Measurements from ENCODE around the gene SLC49A3. TPM values are rescaled to one million over a fixed set of nuclear protein-coding genes. Genes with fewer than 3 reads are reported as not detected.

SLC49A3 gene
- total RNA-seq, 2 donors from 2014 or later = 15.1 to 16.4 TPM

GRCh38 chr4:663046-663437 is 25.9 kb downstream of the SLC49A3 start:
- Histone ChIP-seq H3K9me3 (ENCODE audit: control insufficient read depth, low read length) (no peaks in the 10 kb centered on the region), H3K27me3 (ENCODE audit: control insufficient read depth, insufficient read depth, low read length, poor library complexity, severe bottlenecking) (no peaks in the 10 kb centered on the region), H3K36me3 (ENCODE audit: control insufficient read depth, insufficient read depth, low read length) (no peaks in the 10 kb centered on the region), H3K4me1 (ENCODE audit: control insufficient read depth, insufficient read depth, low read length) (no peaks in the 10 kb centered on the region), H3K9ac (ENCODE audit: extremely low read depth, low read length, poor library complexity, severe bottlenecking) (no peak overlapping the region), H3K4me3 (ENCODE audit: low read length) (peak overlapping the region; percentile 70), H3K27ac (ENCODE audit: low read depth, low read length) (no peak overlapping the region)
- H3K4me1 Mint-ChIP-seq = no peaks in the 10 kb centered on the region
- H3K27ac Mint-ChIP-seq = no peak overlapping the region
- peaks cover 7% of the 10 kb centered on the region for H3K36me3 Mint-ChIP-seq (ENCODE audit: low read depth)
- no peak for DNase-seq
- H3K4me3 Mint-ChIP-seq = peak overlapping the region; percentile 66
- no peaks in the 10 kb centered on the region for H3K27me3 Mint-ChIP-seq (ENCODE audit: insufficient read depth)
- H3K9me3 Mint-ChIP-seq = no peaks in the 10 kb centered on the region
- TF ChIP-seq, protein P1, sequence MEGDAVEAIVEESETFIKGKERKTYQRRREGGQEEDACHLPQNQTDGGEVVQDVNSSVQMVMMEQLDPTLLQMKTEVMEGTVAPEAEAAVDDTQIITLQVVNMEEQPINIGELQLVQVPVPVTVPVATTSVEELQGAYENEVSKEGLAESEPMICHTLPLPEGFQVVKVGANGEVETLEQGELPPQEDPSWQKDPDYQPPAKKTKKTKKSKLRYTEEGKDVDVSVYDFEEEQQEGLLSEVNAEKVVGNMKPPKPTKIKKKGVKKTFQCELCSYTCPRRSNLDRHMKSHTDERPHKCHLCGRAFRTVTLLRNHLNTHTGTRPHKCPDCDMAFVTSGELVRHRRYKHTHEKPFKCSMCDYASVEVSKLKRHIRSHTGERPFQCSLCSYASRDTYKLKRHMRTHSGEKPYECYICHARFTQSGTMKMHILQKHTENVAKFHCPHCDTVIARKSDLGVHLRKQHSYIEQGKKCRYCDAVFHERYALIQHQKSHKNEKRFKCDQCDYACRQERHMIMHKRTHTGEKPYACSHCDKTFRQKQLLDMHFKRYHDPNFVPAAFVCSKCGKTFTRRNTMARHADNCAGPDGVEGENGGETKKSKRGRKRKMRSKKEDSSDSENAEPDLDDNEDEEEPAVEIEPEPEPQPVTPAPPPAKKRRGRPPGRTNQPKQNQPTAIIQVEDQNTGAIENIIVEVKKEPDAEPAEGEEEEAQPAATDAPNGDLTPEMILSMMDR (conservative IDR thresholded peaks at IDR 0.05) = no peak
- 92 to 96% methylated on average over 12 to 20 of the region's 20 CpGs for WGBS, 2 experiments (ENCODE audit: insufficient coverage in 1 of 2, insufficient read length in 1 of 2)

- Histone ChIP-seq H3K9me3 (ENCODE audit: control insufficient read depth, low read length) (no peaks in the 10 kb centered on the region), H3K27me3 (ENCODE audit: control insufficient read depth, insufficient read depth, low read length, poor library complexity, severe bottlenecking) (no peaks in the 10 kb centered on the region), H3K27ac (ENCODE audit: low read depth, low read length) (no peak overlapping the region), H3K9ac (ENCODE audit: extremely low read depth, low read length, poor library complexity, severe bottlenecking) (no peak overlapping the region), H3K4me1 (ENCODE audit: control insufficient read depth, insufficient read depth, low read length) (no peaks in the 10 kb centered on the region), H3K4me3 (ENCODE audit: low read length) (no peak overlapping the region), H3K36me3 (ENCODE audit: control insufficient read depth, insufficient read depth, low read length) (no peaks in the 10 kb centered on the region)
- 95 to 97% methylated on average over 32 to 42 of the region's 42 CpGs for WGBS, 2 experiments (ENCODE audit: insufficient coverage in 1 of 2, insufficient read length in 1 of 2)
- no peak overlapping the region for H3K27ac Mint-ChIP-seq
- peaks cover 7% of the 10 kb centered on the region for H3K36me3 Mint-ChIP-seq (ENCODE audit: low read depth)
- peak overlapping the region; percentile 66 for H3K4me3 Mint-ChIP-seq
- no peaks in the 10 kb centered on the region for H3K9me3 Mint-ChIP-seq
- DNase-seq = no peak
- no peaks in the 10 kb centered on the region for H3K27me3 Mint-ChIP-seq (ENCODE audit: insufficient read depth)
- TF ChIP-seq, protein P1 (conservative IDR thresholded peaks at IDR 0.05) = no peak
- no peaks in the 10 kb centered on the region for H3K4me1 Mint-ChIP-seq
Measured at GRCh38 chr4:661881-662761, 26.8 kb downstream of the SLC49A3 start.

DNA sequence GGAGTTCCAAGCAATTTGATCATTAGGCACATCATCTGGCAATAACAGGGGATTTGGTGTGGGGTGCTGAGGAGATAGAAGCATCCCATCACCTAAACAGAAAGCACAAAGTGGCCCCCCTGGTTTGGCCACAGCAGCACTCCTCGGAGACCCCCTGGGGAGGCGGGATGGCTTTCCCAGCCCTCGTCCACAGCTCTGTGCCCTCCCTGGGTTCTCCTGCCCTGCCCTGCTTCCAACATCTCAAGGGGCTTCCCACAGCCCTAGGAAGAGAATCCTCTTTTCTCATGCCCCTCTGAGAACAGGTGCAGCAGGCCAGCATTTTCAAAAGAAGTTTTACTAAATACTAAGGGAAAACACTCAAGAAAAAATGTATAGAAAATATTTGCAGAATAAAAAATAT is 27.7 kb downstream of the SLC49A3 start:
- Mint-ChIP-seq H3K4me1 (no peaks in the 10 kb centered on the region), H3K27ac (no peak overlapping the region), H3K9me3 (no peaks in the 10 kb centered on the region), H3K4me3 (no peak overlapping the region), H3K36me3 (ENCODE audit: low read depth) (peaks cover 7% of the 10 kb centered on the region), H3K27me3 (ENCODE audit: insufficient read depth) (no peaks in the 10 kb centered on the region)
- Histone ChIP-seq H3K9me3 (ENCODE audit: control insufficient read depth, low read length) (no peaks in the 10 kb centered on the region), H3K36me3 (ENCODE audit: control insufficient read depth, insufficient read depth, low read length) (no peaks in the 10 kb centered on the region), H3K27ac (ENCODE audit: low read depth, low read length) (no peak overlapping the region), H3K27me3 (ENCODE audit: control insufficient read depth, insufficient read depth, low read length, poor library complexity, severe bottlenecking) (no peaks in the 10 kb centered on the region), H3K9ac (ENCODE audit: extremely low read depth, low read length, poor library complexity, severe bottlenecking) (no peak overlapping the region), H3K4me3 (ENCODE audit: low read length) (no peak overlapping the region), H3K4me1 (ENCODE audit: control insufficient read depth, insufficient read depth, low read length) (no peaks in the 10 kb centered on the region)
- 83 to 85% methylated on average over 1 to 3 of the region's 3 CpGs for WGBS, 2 experiments (ENCODE audit: insufficient coverage in 1 of 2, insufficient read length in 1 of 2)
- TF ChIP-seq, protein P1 (conservative IDR thresholded peaks at IDR 0.05) = no peak
- no peak for DNase-seq
